Urinary bladder (tissue), 4 donors: ENCODE data around the gene ASB16. TPM values are rescaled to one million over a fixed set of nuclear protein-coding genes. Genes with fewer than 3 reads are reported as not detected.
"Not testable (repeated sequence)": the region's sequence is repeated elsewhere in the genome, so short reads cannot be mapped to it uniquely, and the experiment has no call there.

Source experiments
- DNase-seq: peaks from one replicate; pipeline ENCODE4 v3.0.0-alpha.2; 2015; ENCODE audit errors: extremely low spot score
- H3K27ac ChIP-seq: one replicate; pipeline ENCODE4 v1.5.1; 2013; ENCODE audit warnings: low read depth, mild to moderate bottlenecking, moderate library complexity
- H3K36me3 ChIP-seq: one replicate; pipeline ENCODE4 v1.6.1; 2013; ENCODE audit warnings: mild to moderate bottlenecking, moderate library complexity; ENCODE audit not compliant: insufficient read depth
- H3K4me1 ChIP-seq: one replicate; pipeline ENCODE4 v1.6.1; 2013; ENCODE audit warnings: mild to moderate bottlenecking, moderate library complexity; ENCODE audit not compliant: insufficient read depth
- H3K4me3 ChIP-seq: one replicate; pipeline ENCODE4 v1.5.1; 2013; ENCODE audit warnings: low read depth, low read length
- WGBS: extraction: QIAGEN DNeasy Blood & Tissue Kit; methylation state at CpG from one replicate; pipeline ENCODE4 v1.1.7; 2013; 5-methylcytosine and 5-hydroxymethylcytosine counted together
- polyA plus RNA-seq: library from polyadenylated mRNA; stranded (reverse); fragments of 200-250 nt; gene quantifications from one replicate; pipeline ENCODE4 v1.2.3, GENCODE V29; 2013
- total RNA-seq: library from RNA; depleted of rRNA; stranded (reverse); fragments of >200 nt; gene quantifications from one replicate; pipeline ENCODE4 v1.2.3, GENCODE V29; 2014
- donor health status: healthy with polysubstance abuse.
- donor health status: healthy.

ASB16 gene
- total RNA-seq (0.69 TPM), polyA plus RNA-seq (1.2 TPM)

DNA sequence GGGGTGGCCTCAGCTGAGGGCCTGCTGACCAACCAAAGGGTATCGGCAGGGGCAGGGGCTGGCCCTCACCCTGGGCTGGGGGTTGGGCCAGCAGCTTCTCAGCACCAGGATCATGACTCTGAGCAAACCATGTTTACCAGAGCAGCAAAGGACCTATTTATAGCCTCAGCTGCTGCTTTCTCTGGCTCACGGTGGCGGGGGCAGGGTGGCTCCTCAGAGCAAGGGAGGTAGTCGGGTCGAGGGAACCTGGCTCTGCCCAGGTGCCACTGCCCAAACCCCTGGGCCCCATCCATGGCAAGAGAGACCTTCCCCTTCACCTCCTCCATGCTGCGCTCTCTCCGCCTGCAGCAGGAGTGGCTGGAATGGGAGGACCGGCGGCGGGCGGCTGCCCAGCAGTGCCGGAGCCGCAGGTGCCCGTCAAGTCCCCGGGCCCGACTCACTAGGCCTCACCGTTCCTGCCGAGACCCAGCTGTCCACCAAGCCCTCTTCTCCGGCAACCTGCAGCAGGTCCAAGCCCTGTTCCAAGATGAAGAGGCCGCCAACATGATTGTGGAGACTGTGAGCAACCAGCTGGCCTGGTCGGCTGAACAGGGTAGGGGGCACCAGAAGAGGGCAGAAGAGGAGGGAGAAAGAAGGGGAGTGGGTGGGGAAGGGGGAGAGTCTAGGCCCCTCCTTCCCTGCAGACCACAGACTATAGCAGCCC lies at the start of gene ASB16:
ASB16 (plus strand) TSS at position 206 of the 703 bp plus-strand sequence; CDS start at position 292, 86 bp downstream.
- H3K27ac ChIP-seq: no peak within 1 kb of the TSS
- no peak for DNase-seq
- no peak within 1 kb of the TSS for H3K4me3 ChIP-seq
- no peaks in the 10 kb centered on the region for H3K36me3 ChIP-seq
- no peaks in the 10 kb centered on the region for H3K4me1 ChIP-seq
- WGBS: 12% methylated on average over 21 of the region's 21 CpGs

DNA sequence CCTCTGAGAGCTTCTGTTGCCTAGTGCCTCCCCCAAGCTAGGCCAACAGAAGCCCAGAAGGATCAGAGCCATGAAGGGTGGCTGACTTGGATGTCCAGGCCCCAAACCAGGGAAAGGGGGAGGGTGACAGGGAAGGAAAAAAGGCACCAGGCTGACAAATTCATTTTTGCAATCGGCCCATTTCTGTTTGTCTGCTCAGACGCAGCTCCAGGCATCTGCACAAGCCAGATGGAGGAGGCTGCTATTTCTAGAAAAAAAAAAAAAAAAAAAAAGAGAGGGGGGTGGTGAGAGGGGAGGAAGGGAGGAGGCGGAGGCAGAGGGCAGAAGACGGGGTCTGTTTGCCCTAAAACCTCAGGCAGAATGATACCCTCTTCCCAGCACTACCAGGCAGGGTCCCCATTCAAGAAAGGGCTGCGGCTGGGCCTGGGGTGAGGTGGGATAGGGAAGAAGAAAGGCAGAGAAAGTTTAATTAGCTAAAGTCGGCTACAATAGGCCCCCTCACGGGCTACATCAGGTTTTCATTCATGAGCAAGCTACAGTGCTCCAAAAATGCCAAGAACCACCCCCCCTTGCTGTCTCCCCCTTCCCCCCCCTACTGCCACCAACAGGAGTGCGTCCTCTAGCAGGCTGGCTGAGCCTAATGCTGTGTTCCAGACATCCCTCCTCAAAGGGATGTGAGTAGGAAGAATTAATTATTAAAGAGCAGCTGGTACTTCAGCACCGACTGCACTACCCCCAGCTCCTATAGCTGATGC lies 49.5 kb upstream of the ASB16 start:
- Histone ChIP-seq H3K4me3 (no peak overlapping the region), H3K27ac (no peak overlapping the region), H3K4me1 (no peaks in the 10 kb centered on the region), H3K36me3 (no peaks in the 10 kb centered on the region)
- DNase-seq: no peak
- WGBS: 49% methylated on average over 9 of the region's 9 CpGs

GRCh38 chr17:44121997-44122815 lies 48.3 kb upstream of the ASB16 start:
- Histone ChIP-seq H3K27ac (no peak overlapping the region), H3K4me3 (peak overlapping the region; percentile 97), H3K36me3 (no peaks in the 10 kb centered on the region), H3K4me1 (no peaks in the 10 kb centered on the region)
- no peak for DNase-seq
- WGBS: 33% methylated on average over 1 of the region's 1 CpG

DNA sequence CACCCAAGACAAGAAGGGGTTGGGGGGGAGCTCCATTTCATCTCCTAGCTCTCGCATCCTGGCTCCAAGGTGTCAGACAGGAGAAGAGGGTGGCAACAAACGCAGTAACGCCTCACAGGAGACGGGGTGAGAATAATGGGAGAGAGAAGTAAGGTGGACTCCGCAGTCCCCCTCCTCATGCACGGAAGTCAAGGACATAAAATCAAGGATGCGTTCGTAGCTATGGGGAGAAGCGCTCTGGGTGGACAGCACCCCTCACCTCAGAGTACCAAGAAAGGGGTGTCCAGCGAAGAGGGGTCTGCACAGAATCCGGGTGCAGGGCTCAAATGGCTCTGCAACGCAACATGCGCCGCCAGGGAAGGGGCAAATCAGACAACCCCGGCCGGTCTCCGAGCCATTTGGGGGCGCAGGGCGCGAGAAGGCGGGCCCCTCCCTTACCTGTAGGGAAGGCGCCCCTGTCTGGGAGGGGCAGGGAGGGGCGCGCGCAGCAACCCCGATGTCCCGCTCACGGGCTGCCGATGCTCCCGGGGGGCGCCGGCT lies 47.6 kb upstream of the ASB16 start:
- DNase-seq: no peak
- Histone ChIP-seq H3K4me3 (peak overlapping the region; percentile 97), H3K4me1 (no peaks in the 10 kb centered on the region), H3K36me3 (no peaks in the 10 kb centered on the region), H3K27ac (peak overlapping the region; percentile 92)
- under 1% methylated on average over 32 of the region's 32 CpGs for WGBS

- Histone ChIP-seq H3K27ac (peak within 1 kb of the TSS; percentile 92), H3K36me3 (no peaks in the 10 kb centered on the region), H3K4me3 (peak within 1 kb of the TSS; percentile 97), H3K4me1 (no peaks in the 10 kb centered on the region)
- WGBS: under 1% methylated on average over 78 of the region's 78 CpGs
- DNase-seq: peak; percentile 89
These were observed 47.0 kb upstream of the ASB16 start, which contains the start of gene HDAC5 for GRCh38 chr17:44123356-44124117. HDAC5 (minus strand) TSS chr17:44123641; CDS start chr17:44117515, 6,126 bp downstream.

DNA sequence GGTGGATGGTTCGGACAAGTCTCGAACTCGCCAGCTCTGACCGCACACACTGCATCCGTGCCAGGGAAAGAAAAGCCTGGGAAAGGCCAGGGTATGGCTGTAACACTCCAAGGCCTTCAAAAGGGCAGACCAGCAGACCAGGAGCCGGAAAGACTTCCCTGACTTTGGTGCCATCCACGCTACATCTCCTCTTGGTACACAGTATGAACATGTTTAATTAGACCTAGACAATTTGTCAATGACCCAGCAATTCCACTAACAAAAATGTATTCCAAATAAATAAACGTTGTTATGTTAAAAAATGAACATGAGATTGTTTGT lies 46.4 kb upstream of the ASB16 start:
- Histone ChIP-seq H3K4me1 (no peaks in the 10 kb centered on the region), H3K36me3 (no peaks in the 10 kb centered on the region), H3K4me3 (peak overlapping the region; percentile 97), H3K27ac (peak overlapping the region; percentile 4)
- no peak for DNase-seq
- WGBS: 4% methylated on average over 8 of the region's 8 CpGs

GRCh38 chr17:44128383-44128782 lies 42.1 kb upstream of the ASB16 start:
- WGBS: 86% methylated on average over 7 of the region's 7 CpGs

GRCh38 chr17:44130693-44131349 lies 39.7 kb upstream of the ASB16 start:
- no peak for DNase-seq
- WGBS: 84% methylated on average over 5 of the region's 5 CpGs

More at GRCh38 chr17:44128383-44128782, 42.1 kb upstream of the ASB16 start:
- H3K4me3 ChIP-seq: no peak overlapping the region
- no peaks in the 10 kb centered on the region for H3K4me1 ChIP-seq
- no peak for DNase-seq
- no peak overlapping the region for H3K27ac ChIP-seq
- H3K36me3 ChIP-seq: no peaks in the 10 kb centered on the region

DNA sequence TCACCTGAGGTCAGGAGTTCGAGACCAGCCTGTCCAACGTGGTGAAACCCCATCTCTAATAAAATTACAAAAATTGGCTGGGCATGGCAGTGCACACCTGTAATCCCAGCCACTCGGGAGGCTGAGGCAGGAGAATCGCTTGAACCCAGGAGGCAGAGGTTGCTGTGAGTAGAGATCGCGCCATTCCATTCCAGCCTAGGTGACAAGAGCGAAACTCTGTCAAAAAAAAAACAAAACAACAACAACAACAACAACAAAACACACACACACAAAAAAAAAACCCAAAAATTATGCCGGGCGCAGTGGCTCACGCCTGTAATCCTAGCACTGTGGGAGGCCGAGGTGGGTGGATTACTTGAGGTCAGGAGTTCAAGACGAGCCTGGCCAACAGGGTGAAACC lies 39.1 kb upstream of the ASB16 start:
- not testable (repeated sequence) for DNase-seq, H3K27ac ChIP-seq, H3K4me1 ChIP-seq, H3K36me3 ChIP-seq, H3K4me3 ChIP-seq
- 85% methylated on average over 12 of the region's 12 CpGs for WGBS

More at GRCh38 chr17:44130693-44131349, 39.7 kb upstream of the ASB16 start:
- Histone ChIP-seq H3K4me3 (no peak overlapping the region), H3K36me3 (no peaks in the 10 kb centered on the region), H3K27ac (no peak overlapping the region), H3K4me1 (no peaks in the 10 kb centered on the region)

GRCh38 chr17:44132275-44132821 lies 38.2 kb upstream of the ASB16 start:
- Histone ChIP-seq H3K4me3 (no peak overlapping the region), H3K27ac (no peak overlapping the region), H3K4me1 (no peaks in the 10 kb centered on the region), H3K36me3 (no peaks in the 10 kb centered on the region)
- no peak for DNase-seq

- H3K27ac ChIP-seq: no peak overlapping the region
- 80% methylated on average over 4 of the region's 4 CpGs for WGBS
These were observed 36.5 kb upstream of the ASB16 start for GRCh38 chr17:44133918-44134476.

More at GRCh38 chr17:44133918-44134476, 36.5 kb upstream of the ASB16 start:
- no peaks in the 10 kb centered on the region for H3K4me1 ChIP-seq
- DNase-seq: no peak
- H3K36me3 ChIP-seq: no peaks in the 10 kb centered on the region
- H3K4me3 ChIP-seq: no peak overlapping the region
